Activated CD4-positive, alpha-beta T cell treated with anti-CD3 and anti-CD28 coated beads, Interleukin-2, Interleukin-6, amounts not matched to agents 100 ng/mL and 50 ng/mL, durations not matched to agents 16 hours and 8 hours (primary cell): ENCODE results near the gene NUDT3.
"Not testable (repeated sequence)": the region's sequence is repeated elsewhere in the genome, so short reads cannot be mapped to it uniquely, and the experiment has no call there.

Experiments used
- DNase-seq: peaks from one replicate; pipeline ENCODE4 v3.0.0-alpha.2; 2020

Gene NUDT3

DNA sequence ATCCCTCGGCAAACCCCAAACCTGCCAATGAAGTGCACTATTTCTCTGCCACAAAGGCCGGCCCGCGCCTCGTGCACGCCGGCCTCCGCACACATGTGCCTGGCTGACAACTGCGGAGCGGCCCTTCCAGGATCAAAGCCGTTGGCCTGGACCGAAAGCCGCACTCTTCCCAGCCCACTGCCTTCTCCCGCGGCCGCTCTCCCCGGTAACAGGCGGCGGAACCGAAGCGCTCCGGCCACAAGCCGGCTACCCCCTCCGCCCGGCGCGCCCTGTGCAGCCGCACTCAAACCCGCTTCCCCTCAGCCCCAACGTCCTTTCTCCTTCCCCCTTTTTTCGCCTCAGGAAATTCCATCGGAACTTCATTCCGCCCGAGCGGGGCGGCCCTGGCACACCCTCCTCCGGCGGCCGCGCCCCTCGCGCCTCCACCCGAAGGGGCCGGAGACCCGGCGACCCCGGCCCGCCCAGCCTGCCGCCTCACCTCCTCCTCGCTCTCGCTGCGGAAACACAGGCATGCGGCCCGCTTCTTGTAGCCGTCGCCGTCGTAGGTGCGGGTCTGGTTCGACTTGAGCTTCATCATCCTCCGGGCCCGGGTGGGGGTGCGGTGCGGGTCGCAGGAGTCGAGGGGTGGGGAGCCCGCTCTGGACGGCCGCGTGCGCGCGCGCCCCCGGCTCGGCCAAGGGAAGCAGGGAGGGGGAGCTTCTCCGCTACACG, 528 bp downstream of the NUDT3 start:
- DNase-seq: peak; percentile 74

DNA sequence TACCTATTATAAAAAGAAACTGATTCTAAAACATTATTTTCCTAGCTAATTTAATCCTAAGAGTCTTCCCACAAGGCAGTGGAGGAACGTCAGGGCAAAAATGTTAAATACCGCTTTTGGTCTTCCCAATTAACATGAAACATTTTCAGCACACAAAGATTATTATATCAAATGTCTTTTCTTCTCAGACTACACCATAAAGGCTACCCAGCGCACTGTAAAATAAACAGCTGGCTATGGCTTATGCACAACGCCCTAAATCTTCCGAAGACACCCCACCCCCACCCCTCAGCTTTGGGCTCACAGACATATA, 1.0 kb downstream of the NUDT3 start:
- no peak for DNase-seq

DNA sequence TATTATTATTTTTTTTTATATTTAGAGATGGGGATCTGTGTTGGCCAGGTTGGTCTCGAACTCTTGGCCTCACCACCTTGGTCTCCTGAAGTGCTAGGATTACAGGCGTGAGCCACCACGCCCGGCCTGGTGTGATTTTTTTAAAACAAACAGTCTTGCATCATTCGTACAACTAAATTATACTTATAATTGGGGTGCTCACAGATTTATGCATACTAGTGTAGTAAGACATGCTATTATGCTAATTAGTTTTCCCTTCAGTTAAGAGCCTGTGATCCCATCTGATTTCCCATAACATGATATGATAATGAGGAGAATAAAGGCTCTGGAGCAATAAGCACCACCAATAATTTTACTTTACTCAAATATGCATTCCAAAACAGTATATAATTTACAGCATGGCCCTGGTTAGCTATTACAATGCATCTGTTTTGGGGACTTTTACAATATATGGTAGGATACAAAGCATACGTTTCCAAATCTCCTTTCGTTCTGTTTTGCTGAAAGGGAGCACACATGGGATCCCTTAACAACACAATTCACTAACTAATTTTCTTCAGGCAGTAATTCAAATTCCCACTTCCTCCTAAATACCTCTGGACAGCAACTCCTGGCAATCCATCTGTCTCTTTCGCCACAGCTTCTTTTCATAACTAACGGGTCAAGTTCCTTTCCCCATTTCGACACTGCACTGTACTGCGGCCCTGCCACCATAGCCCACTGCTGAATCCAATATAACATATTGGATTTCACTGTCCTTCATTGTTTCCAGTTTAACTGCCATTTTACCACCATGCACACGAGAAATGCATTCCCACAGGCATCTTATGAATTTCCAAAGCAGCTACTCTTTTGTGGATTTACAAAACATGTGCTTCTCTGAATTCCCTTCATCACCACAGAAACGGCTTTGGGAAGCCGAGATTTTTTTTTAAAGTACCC, 1.7 kb downstream of the NUDT3 start:
- no peak for DNase-seq

DNA sequence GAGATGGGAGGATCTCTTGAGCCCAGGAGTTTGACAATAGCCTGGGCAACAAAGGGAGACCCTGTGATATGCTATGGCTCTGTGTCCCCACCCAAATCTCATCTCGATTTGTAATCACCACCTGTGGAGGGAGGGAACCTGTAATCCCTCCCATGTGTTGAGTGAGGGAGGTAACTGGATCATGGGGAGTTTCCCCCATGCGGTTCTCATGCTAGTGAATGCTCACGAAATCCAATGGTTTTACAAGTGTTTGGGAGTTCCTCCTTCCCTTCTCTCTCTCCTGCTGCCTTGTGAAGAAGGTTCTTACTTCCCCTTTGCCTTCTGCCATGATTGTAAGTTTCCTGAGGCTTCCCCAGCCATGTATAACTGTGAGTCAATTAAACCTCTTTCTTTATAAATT, 3.4 kb downstream of the NUDT3 start:
- no peak for DNase-seq

DNA sequence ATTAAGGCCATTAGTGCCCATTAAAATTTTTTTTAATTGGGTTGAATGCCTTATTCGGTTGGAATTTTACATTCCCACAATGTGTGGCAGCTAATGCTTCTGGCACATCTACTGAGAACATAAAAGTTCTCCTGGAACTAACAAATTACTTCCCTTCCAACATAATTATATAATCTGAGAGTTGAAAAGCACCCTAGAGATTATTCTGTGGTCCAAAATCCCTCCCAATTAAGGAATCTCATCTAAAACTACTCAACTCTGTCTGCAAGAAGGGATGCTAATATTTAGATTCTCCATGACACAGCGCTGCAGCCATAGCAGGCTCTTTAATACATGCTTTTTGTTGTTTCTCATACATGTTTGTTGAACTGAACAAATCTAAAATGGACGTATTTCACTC, 4.0 kb downstream of the NUDT3 start:
- no peak for DNase-seq

DNA sequence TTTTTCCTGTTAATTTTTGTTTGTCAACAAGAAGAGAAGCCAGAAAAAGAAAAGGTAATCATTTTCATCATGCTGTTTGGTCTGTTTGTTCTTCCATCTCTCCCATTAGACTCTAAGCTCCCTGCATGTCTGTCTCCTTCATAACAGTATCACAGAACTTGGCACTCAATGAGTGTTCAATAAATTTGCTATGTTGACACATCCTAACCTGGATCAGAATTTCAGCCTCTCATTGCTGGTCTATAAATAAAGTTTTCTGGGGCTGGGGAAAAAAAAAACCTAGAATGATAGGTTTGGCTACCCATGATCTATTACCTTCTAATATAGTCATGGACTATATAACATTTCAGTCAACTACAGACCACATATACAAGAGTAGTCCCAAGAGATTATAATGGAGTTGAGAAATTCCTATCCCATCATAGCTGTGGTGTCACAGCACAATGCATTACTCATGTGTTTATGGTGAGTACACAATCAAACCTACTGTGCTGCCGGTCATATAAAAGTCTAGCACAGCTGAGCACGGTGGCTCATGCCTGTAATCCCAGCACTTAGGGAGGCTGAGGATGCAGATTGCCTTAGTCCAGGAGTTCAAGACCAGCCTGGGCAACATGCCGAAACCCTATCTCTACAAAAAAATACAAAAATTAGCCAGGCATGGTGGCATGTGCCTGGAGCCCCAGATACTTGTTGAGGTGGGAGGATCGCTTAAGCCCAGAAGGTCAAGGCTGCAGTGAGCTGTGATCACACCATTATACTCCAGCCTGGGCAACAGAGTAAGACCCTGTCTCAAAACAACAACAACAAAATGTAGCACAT, 5.9 kb downstream of the NUDT3 start:
- DNase-seq: no peak

DNA sequence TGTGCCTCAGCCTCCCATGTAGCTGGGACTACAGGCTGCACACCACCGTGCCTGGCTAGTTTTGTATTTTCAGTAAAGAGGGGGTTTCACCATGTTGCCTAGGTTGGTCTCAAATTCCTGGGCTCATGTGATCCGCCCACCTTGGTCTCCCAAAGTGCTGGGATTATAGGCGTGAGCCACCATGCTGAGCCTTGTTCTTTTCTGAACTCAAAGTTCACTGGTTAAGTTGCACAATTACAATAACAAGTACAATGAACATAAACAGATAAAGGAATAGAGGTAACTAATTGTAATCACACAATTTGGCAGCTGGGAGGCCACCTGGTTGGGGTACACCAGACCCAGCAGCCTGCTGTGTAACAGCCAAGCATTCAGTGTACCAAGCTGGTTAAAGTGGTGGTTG, 6.7 kb downstream of the NUDT3 start:
- no peak for DNase-seq

DNA sequence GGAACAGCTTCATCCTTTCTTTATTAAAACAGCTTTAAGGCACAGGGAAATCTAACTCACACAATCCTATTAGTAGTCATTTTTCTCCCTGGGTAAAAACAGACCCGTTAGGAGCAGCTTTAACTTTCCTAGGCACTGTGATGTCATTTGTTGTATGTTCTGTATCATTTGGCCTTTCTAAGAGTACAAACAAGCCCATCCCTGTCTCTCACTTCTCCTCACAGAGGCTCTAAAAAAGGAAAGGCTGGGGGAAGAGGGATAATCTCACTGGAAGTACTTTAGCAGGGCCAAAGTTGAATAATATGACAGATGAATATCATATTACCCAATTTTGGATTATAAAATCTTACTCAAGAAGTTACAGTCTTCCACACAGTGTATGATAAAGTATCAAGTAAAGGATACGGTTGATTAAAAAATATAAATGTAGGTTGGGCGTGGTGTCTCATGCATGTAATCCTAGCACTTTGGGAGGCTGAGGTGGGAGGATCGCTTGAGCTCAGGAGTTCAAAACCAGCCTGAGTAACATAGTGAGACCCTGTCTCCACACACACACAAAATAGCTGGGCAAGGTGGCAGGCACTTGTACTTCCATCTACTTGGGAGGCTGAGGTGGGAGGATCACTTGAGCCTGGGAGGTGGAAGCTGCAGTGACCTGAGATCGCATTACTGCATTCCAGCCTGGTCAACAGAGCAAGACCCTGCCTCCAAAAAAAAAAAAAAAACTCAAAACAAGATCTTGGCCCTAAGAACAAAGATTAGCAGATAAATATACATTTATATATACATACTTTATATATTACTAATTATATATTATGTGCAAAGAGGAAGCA, 7.9 kb downstream of the NUDT3 start:
- DNase-seq: no peak

DNA sequence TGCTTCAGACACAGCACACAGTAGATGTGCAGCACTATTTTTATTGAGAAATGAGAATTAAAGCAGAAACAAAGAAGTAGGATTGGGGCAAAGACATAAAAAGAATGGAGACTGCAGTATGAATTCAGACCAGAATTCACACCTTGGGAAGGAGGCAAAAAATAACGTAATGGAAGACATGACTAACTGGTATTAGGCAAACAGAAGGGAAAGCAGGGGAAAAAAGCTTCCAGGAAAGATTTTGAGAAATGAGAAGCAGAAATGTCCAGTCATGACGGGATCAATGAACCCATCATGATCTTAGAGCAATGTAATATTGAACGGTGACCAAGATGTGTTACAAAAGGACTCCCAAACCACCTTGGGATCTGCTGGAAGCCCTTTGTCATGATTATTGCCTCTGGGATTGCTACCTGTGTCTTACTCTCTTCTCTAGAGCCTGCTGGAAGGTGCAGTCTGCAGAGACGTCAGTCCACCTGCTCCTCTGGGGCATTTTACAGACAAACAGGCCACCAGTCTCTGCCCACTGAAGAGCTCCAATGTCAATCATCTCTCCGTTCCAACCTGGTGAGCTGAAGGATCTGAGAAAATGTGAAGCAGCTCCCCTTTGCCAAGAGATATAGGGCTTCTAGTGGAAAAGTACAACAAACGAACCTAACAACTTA, 8.7 kb downstream of the NUDT3 start:
- DNase-seq: no peak

DNA sequence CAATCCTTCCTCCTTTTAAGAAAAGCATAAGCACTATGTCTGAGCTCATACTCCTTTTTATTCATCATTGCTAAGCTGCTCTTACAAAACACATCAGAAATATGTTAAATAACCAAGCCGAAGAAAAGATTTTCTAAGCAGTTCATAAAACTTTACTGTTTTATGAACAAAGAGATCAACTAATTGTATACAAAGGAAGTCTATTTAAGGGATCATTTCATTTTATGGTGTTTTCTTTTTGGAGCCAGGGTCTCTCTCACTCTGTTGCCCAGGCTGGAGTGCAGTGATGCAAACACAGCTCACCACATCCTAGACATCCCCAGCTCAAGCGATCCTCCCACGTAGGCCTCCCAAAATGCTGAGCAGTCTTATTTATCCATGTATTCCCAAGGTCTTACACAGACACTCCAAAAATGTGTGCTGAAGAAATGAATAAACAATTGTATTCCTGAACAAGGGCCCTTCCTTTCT, 9.3 kb downstream of the NUDT3 start:
- no peak for DNase-seq

DNA sequence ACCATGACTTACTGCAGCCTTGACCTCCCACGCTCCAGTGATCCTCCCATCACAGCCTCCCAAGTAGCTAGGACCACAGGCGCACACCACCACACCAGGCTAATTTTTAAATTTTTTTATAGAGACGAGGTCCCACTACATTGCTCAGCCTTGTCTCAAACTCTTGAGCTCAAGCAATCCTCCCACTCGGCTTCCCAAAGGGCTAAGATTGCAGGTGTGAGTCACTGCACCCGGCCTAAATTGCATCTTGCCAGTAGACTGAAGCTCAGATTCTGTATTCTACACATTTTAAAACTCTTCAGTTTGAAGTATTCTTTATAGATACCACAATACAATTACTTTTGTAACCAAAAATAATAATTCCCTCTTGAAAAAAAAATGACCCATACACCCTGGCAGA, 11.4 kb downstream of the NUDT3 start:
- DNase-seq: no peak

DNA sequence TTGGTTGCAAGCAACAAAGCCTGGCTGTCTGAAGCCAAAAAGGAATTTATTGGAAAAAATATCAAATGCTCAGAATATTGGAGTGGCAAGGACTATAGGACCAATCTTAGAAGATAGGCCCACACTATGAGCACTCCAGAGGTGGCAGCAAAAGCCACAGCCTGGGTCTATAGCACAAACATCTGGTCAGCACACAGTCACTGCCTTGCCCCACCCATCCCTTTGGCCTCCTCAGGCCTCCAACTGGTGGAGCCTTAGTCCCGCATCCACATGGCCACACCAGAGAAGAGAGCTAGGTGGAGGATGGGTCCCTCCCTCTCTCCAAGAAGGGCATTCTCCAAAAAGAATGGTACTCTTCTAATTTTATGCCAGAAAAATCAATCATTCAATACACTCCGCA, 14.0 kb downstream of the NUDT3 start:
- no peak for DNase-seq

DNA sequence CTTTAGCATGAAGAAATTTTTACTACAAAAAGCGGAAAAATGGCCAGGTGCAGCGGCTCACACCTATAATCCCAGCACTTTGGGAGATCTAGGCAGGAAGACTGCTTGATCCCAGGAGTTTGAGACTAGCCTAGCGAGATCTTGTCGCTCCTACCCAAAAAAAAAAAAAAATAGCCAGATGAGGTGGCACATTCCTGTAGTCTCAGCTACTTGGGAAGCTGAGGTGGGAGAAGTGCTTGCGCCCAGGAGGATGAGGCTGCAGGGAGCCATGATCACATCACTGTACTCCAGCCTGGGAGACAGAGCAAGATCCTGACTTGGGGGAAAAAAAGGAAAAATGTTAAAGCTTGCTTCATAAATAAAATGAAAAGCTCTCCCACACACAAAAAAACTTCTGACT, 14.5 kb downstream of the NUDT3 start:
- no peak for DNase-seq

DNA sequence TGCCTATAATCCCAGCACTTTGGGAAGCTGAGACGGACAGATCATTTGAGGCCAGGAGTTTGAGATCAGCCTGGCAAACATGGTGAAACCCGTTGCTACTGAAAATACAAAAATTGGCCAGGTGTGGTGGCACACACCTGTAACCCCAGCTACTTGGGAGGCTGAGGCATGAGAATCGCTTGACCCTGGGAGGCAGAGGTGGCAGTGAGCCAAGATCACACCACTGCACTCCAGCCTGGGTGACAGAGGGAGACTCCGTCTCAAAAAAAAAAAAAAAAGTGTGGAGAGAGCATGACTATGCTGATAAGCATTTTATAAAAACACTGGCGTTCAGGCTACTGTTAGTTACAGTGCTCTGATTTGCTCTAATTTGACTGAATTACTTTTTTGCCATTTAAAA, 14.9 kb downstream of the NUDT3 start:
- DNase-seq: not testable (repeated sequence)

DNA sequence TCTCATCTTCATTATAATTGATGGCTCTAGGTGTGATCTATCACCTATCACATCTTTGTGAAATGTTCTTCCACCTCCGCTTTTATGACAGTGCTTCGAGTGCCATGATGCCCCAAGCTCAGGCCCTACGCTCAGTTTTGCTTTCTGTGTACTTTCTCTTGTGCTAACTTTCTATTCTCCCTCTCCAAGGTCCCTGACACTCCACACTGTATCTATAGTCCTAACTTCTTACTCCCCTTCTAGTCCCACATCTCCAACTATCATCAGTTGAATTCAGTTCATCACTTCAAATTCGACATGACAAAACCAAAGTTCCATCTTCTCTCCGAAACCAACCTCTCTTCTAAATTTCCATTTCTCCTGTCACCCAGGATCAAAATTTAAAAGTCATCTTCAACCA, 16.6 kb downstream of the NUDT3 start:
- no peak for DNase-seq

DNA sequence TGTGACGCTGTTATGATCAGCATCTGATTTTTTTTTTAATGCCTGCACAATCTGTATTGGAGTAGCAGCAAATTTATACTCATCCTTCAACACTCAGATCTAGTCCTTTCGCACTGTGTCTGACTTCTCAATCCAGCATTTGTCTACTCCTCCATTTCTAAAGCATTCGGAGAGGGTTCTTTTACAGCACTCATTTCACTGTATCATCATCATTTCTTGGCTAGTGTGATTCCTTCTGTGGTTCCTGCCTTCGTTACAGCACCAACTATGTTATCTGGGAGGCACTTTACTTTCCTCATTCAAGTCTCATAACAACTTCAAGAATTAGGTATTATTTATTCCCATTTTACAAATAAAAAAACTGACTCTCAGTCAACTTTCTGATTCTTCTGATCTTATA, 18.0 kb downstream of the NUDT3 start:
- DNase-seq: no peak

DNA sequence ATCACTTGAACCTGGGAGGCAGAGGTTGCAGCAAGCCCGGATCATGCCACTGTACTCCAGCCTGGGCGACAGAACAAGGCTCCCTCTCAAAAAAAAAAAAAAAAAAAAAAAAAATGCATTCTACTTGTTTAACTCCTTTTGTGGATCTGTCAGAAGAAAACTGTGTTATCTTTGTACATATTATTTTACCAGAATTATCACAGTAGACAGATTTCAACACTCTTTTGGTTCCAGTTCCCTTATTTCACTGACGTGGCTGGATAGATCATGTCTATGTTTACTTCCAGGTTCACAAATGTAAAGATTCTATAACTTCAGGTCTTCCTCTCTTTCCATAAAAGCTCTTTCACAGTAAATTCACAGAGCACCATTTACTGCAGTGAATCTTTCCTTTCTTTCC, 18.4 kb downstream of the NUDT3 start:
- no peak for DNase-seq

DNA sequence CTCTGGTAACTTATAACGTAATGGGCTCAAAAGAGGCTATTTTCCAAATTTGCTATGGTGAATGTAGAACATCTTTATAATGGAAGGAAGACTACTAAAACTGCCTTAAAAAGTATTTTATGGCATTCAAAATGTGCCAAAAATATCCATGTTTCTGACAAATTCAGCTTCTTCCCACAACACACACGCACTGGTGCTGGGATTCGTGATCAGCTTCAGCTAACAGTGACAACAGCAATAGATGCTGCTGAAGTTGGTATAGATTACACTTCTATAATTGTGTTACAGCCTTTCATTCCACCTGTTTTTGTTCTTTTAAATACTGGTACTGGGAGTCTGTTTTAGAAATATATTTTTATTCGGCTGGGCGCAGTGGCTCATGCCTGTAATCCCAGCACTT, 19.0 kb downstream of the NUDT3 start:
- no peak for DNase-seq

DNA sequence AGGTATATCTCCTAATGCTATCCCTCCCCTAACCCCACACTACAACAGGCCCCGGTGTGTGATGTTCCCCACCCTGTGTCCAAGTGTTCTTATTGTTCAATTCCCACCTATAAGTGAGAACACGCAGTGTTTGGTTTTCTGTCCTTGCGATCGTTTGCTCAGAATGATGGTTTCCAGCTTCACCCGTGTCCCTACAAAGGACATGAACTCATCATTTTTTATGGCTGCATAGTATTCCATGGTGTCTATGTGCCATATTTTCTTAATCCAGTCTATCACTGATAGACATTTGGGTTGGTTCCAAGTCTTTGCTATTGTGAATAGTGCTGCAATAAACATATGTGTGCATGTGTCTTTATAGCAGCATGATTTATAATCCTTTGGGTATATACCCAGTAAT, 20.6 kb downstream of the NUDT3 start:
- not testable (repeated sequence) for DNase-seq

DNA sequence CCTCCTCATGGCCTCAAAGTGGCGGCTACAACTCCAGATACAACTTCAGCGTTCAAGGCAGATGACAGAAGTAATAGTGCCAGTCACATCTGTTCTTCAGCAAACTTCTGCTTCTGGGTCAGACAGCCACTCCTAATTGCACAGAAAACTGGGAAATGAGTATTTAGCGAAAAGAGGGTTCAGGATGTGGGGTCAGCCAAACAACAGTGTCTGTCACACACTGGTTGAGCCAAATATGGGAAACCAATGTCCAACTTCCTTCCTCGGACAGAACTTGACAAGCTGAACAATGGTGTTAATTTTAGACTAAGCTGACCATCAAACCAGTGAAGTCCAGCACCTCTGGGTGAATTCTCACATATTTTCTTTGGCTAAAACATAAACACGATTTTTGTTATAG, 22.1 kb downstream of the NUDT3 start:
- no peak for DNase-seq

DNA sequence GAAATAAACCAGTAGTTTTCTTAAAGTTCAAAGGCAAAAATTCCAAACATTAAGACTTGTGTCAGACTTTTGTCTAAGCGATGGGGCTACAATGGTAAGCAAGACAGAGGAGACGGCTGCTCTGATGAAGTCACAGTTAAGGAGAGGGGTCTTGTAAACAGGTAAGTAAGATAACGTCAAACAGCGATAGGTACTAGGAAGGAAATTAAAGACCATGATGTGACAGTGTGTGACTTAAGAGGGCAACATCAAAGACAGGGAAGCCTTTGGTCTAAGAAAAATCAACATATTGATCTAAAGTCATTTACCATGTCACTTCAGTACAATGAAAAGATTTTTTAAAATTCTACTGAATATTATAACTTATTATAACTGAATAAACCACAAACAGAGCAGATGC, 23.1 kb downstream of the NUDT3 start:
- DNase-seq: no peak

DNA sequence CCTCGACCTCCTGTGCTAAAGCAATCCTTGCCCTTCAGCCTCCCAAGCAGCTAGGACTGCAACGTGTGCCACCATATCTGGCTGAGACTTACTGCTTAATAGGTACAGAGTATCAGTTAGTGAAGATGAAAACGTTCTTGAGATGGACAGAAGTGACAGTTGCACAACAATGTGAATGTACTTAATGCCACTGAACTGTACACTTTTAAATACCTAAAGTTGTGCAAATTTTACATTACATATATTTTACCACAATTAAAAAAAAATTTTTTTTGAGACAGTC, 25.9 kb downstream of the NUDT3 start:
- no peak for DNase-seq
